ENCODE data around the gene FCGR3B.
"Not testable (repeated sequence)": the region's sequence is repeated elsewhere in the genome, so short reads cannot be mapped to it uniquely, and the experiment has no call there.

FCGR3B gene

GRCh38 chr1:161631076-161631475, at the start of gene FCGR3B:
TSS of gene FCGR3B (minus strand) at chr1:161631176. CDS start at chr1:161631094, 82 bp downstream.
- no peak for DNase-seq

- DNase-seq: no peak
Observed at GRCh38 chr1:161678500-161678899, 47.5 kb upstream of the FCGR3B start.

GRCh38 chr1:161676958-161677689, 46.1 kb upstream of the FCGR3B start:
- no peak for DNase-seq

- no peak for DNase-seq
Observed at GRCh38 chr1:161676441-161676840, 45.5 kb upstream of the FCGR3B start.

GRCh38 chr1:161674908-161675307, 43.9 kb upstream of the FCGR3B start:
- not testable (repeated sequence) for DNase-seq

GRCh38 chr1:161674447-161674846, 43.5 kb upstream of the FCGR3B start:
- DNase-seq: not testable (repeated sequence)

- DNase-seq: not testable (repeated sequence)
Observed at GRCh38 chr1:161673437-161673836, 42.5 kb upstream of the FCGR3B start.

GRCh38 chr1:161671045-161672020, 40.4 kb upstream of the FCGR3B start:
- DNase-seq: not testable (repeated sequence)

GRCh38 chr1:161664689-161665088, 33.7 kb upstream of the FCGR3B start:
- not testable (repeated sequence) for DNase-seq

- not testable (repeated sequence) for DNase-seq
Observed at GRCh38 chr1:161663569-161663968, 32.6 kb upstream of the FCGR3B start.

GRCh38 chr1:161662684-161663339, 31.8 kb upstream of the FCGR3B start, which contains the start of gene FCGR2B:
TSS of gene FCGR2B (plus strand) at chr1:161663143. CDS start at chr1:161663242, 99 bp downstream.
- not testable (repeated sequence) for DNase-seq

GRCh38 chr1:161661660-161662311, 30.8 kb upstream of the FCGR3B start:
- DNase-seq: not testable (repeated sequence)

- DNase-seq: not testable (repeated sequence)
Observed at GRCh38 chr1:161658524-161658923, 27.5 kb upstream of the FCGR3B start.

GRCh38 chr1:161653971-161654370, 23.0 kb upstream of the FCGR3B start:
- not testable (repeated sequence) for DNase-seq

- not testable (repeated sequence) for DNase-seq
Observed at GRCh38 chr1:161653541-161653940, 22.6 kb upstream of the FCGR3B start.

- peak; percentile 26 for DNase-seq
Observed at GRCh38 chr1:161647507-161648360, 16.8 kb upstream of the FCGR3B start.

- DNase-seq: not testable (repeated sequence)
Observed at GRCh38 chr1:161644855-161645254, 13.9 kb upstream of the FCGR3B start.

GRCh38 chr1:161643481-161644208, 12.7 kb upstream of the FCGR3B start:
- not testable (repeated sequence) for DNase-seq

GRCh38 chr1:161642697-161643096, 11.7 kb upstream of the FCGR3B start:
- DNase-seq: not testable (repeated sequence)

- DNase-seq: not testable (repeated sequence)
Observed at GRCh38 chr1:161639203-161639602, 8.2 kb upstream of the FCGR3B start.

Measured in eye (tissue), 1 donor.